H1 (cell line): ENCODE data around the gene LEPR. TPM values are rescaled to one million over a fixed set of nuclear protein-coding genes. Genes with fewer than 3 reads are reported as not detected.

Experiments used
- CTCF ChIA-PET: fragments of 300-600 bp; sonication (Branson Sonifier 250); formaldehyde crosslinking; loops from one replicate; lab custom pipeline; 2021; ENCODE audit not compliant: partially characterized antibody; lab: Charles Lee
- POLR2A ChIA-PET: fragments of 300-600 bp; sonication (Branson Sonifier 250); formaldehyde crosslinking; loops from one replicate; lab custom pipeline; 2021; ENCODE audit warnings: inconsistent platforms; ENCODE audit not compliant: partially characterized antibody; lab: Charles Lee
- DNase-seq, 2 experiments: peaks; one replicate each; pipeline versions ENCODE4 v3.0.0 to v3.0.0-alpha.2; 2010 to 2022; ENCODE audit warnings: low spot score in 2 of 2, low read depth in 1 of 2, mixed read lengths in 1 of 2
- FAIRE-seq: peaks from 2 replicates; lab custom pipeline; 2011; peaks lifted over from hg19 to GRCh38; lab: Jason Lieb, UNC
- H2AFZ ChIP-seq: 2 replicates; pipeline ENCODE4 v1.8.1; 2012; ENCODE audit warnings: low read length, inconsistent platforms
- H2AK5ac ChIP-seq: 2 replicates; pipeline ENCODE4 v1.6.1; 2013; ENCODE audit warnings: low read depth, low read length
- H2BK120ac ChIP-seq: replicated peaks from 2 replicates; pipeline ENCODE3; 2013; ENCODE audit warnings: low read depth, low read length, inconsistent platforms
- H2BK12ac ChIP-seq: 2 replicates; pipeline ENCODE4 v1.6.1; 2013; ENCODE audit warnings: low read depth, low read length
- H2BK15ac ChIP-seq: 2 replicates; pipeline ENCODE4 v1.6.1; 2013; ENCODE audit warnings: low read length
- H2BK20ac ChIP-seq: 2 replicates; pipeline ENCODE4 v1.6.1; 2013; ENCODE audit warnings: low read length
- H2BK5ac ChIP-seq: 2 replicates; pipeline ENCODE4 v1.6.1; 2013; ENCODE audit warnings: low read depth, low read length
- H3K14ac ChIP-seq: 2 replicates; pipeline ENCODE4 v1.6.1; 2013; ENCODE audit warnings: inconsistent platforms; ENCODE audit not compliant: insufficient read length
- H3K18ac ChIP-seq: 2 replicates; pipeline ENCODE4 v1.6.1; 2013; ENCODE audit warnings: low read length; ENCODE audit errors: extremely low read depth
- H3K23ac ChIP-seq: 2 replicates; pipeline ENCODE4 v1.6.1; 2013; ENCODE audit warnings: inconsistent platforms; ENCODE audit not compliant: insufficient read length
- H3K23me2 ChIP-seq: 2 replicates; pipeline ENCODE4 v1.6.1; 2013; ENCODE audit warnings: low read depth, low read length
- H3K27ac ChIP-seq: 2 replicates; pipeline ENCODE4 v1.6.1; 2011; ENCODE audit warnings: low read depth, low read length, inconsistent platforms
- H3K27me3 ChIP-seq, 4 experiments: replicated peaks in 1 of 4; 1 replicate in 1 of 4; 2 replicates in 3 of 4; pipeline versions ENCODE4 v1.6.1 to v1.8.1; 2011 to 2013; ENCODE audit warnings: low read length in 3 of 4, mild to moderate bottlenecking in 3 of 4, inconsistent platforms in 2 of 4, mixed read lengths in 2 of 4, moderate library complexity in 1 of 4; ENCODE audit not compliant: control insufficient read depth in 3 of 4, insufficient read depth in 3 of 4; ENCODE audit errors: extremely low read depth in 1 of 4
- H3K36me3 ChIP-seq, 4 experiments: 2 replicates each; pipeline versions ENCODE4 v1.6.1 to v1.8.1; 2011 to 2013; ENCODE audit warnings: mild to moderate bottlenecking in 4 of 4, low read length in 3 of 4, moderate library complexity in 2 of 4, control low read depth in 1 of 4, inconsistent platforms in 1 of 4; ENCODE audit not compliant: insufficient read depth in 4 of 4, control insufficient read depth in 2 of 4
- H3K4ac ChIP-seq: replicated peaks from 2 replicates; pipeline ENCODE3; 2013; ENCODE audit warnings: low read length, low read depth, mixed read lengths, inconsistent platforms; ENCODE audit not compliant: insufficient read length
- H3K4me1 ChIP-seq, 4 experiments: replicated peaks in 1 of 4; 1 replicate in 1 of 4; 2 replicates in 3 of 4; pipeline versions ENCODE4 v1.6.1 to v1.8.1; 2011 to 2013; ENCODE audit warnings: low read length in 3 of 4, inconsistent platforms in 2 of 4, mixed read lengths in 1 of 4; ENCODE audit not compliant: insufficient read depth in 4 of 4, control insufficient read depth in 3 of 4
- H3K4me2 ChIP-seq, 2 experiments: 2 replicates each; pipeline versions ENCODE4 v1.6.1 to v1.8.1; 2011 to 2013; ENCODE audit warnings: low read depth in 2 of 2, low read length in 2 of 2, control low read depth in 1 of 2, inconsistent platforms in 1 of 2, mild to moderate bottlenecking in 1 of 2; ENCODE audit not compliant: insufficient read depth in 1 of 2
- H3K4me3 ChIP-seq, 4 experiments: fragments of 200-600, 300-600 bp in 1 of 4; sonication (generic), shearing (Covaris generic), sonication (Bioruptor Twin) in 1 of 4; 2 replicates each; pipeline versions ENCODE4 v1.5.1 to v1.8.1; 2011 to 2016; ENCODE audit warnings: low read length in 4 of 4, low read depth in 3 of 4, control low read depth in 2 of 4, inconsistent platforms in 2 of 4, mild to moderate bottlenecking in 2 of 4, mixed read lengths in 1 of 4, moderate library complexity in 1 of 4; ENCODE audit not compliant: insufficient read depth in 2 of 4; ENCODE audit errors: extremely low read depth in 1 of 4
- H3K56ac ChIP-seq: replicated peaks from 2 replicates; pipeline ENCODE3; 2013; ENCODE audit warnings: low read depth, mild to moderate bottlenecking, mixed read lengths, low read length, inconsistent platforms; ENCODE audit not compliant: insufficient read length
- H3K79me1 ChIP-seq: 2 replicates; pipeline ENCODE4 v1.6.1; 2013; ENCODE audit warnings: low read depth, low read length, control low read depth
- H3K79me2 ChIP-seq, 2 experiments: 2 replicates each; pipeline versions ENCODE4 v1.6.1 to v1.8.1; 2012 to 2013; ENCODE audit warnings: low read length in 2 of 2, mild to moderate bottlenecking in 2 of 2, inconsistent platforms in 1 of 2; ENCODE audit not compliant: insufficient read depth in 2 of 2, control insufficient read depth in 1 of 2
- H3K9ac ChIP-seq, 4 experiments: replicated peaks in 1 of 4; 1 replicate in 1 of 4; 2 replicates in 3 of 4; pipeline versions ENCODE4 v1.6.1 to v1.8.1; 2011 to 2013; ENCODE audit warnings: low read depth in 3 of 4, low read length in 3 of 4, control low read depth in 2 of 4, mild to moderate bottlenecking in 2 of 4, moderate library complexity in 2 of 4, inconsistent platforms in 1 of 4; ENCODE audit errors: extremely low read depth in 1 of 4
- H3K9me3 ChIP-seq, 2 experiments: 2 replicates each; pipeline versions ENCODE4 v1.6.1 to v1.8.1; 2012 to 2013; ENCODE audit warnings: mild to moderate bottlenecking in 2 of 2, moderate library complexity in 2 of 2, control low read depth in 1 of 2, inconsistent platforms in 1 of 2, low read depth in 1 of 2, low read length in 1 of 2, mixed read lengths in 1 of 2; ENCODE audit not compliant: insufficient read depth in 2 of 2
- H4K20me1 ChIP-seq, 2 experiments: replicated peaks in 1 of 2; 2 replicates each; pipeline versions ENCODE3 to v1.8.1; 2011 to 2013; ENCODE audit warnings: inconsistent platforms in 2 of 2, low read length in 2 of 2, mild to moderate bottlenecking in 1 of 2; ENCODE audit not compliant: insufficient read depth in 2 of 2, control insufficient read depth in 1 of 2
- H4K5ac ChIP-seq: 2 replicates; pipeline ENCODE4 v1.6.1; 2013; ENCODE audit warnings: low read length, low read depth, mixed read lengths, inconsistent platforms; ENCODE audit not compliant: insufficient read length
- H4K8ac ChIP-seq: 2 replicates; pipeline ENCODE4 v1.8.0; 2013; ENCODE audit warnings: mild to moderate bottlenecking, moderate library complexity, low read length, inconsistent platforms; ENCODE audit not compliant: insufficient read depth; ENCODE audit errors: extremely low read depth
- H4K91ac ChIP-seq: replicated peaks from 2 replicates; pipeline ENCODE3; 2013; ENCODE audit warnings: low read length, mixed read lengths, inconsistent platforms; ENCODE audit not compliant: insufficient read length
- ASH2L ChIP-seq: fragments of 200-600, 300-600 bp; sonication (generic); IDR thresholded peaks from one replicate; pipeline ENCODE4 v1.7.1; 2017; ENCODE audit warnings: low read length
- BCL11A ChIP-seq, 2 experiments: IDR thresholded peaks; one replicate each; pipeline ENCODE4 v1.6.1; 2011; ENCODE audit warnings: low read depth in 2 of 2, low read length in 2 of 2, mild to moderate bottlenecking in 2 of 2
- E2F6 ChIP-seq: IDR thresholded peaks from 2 replicates; pipeline ENCODE4 v1.6.1; 2012; ENCODE audit warnings: inconsistent platforms
- EP300 ChIP-seq, 2 experiments: IDR thresholded peaks; 1 replicate in 1 of 2; 2 replicates in 1 of 2; pipeline ENCODE4 v1.6.1; 2011 to 2012; ENCODE audit warnings: low read depth in 2 of 2, low read length in 2 of 2, mild to moderate bottlenecking in 2 of 2, borderline replicate concordance in 1 of 2, inconsistent platforms in 1 of 2, moderate library complexity in 1 of 2
- JUN ChIP-seq: IDR thresholded peaks from 2 replicates; pipeline ENCODE4 v1.6.1; 2011; ENCODE audit warnings: low read depth, mild to moderate bottlenecking, improper control_type of control experiment, low read length
- JUND ChIP-seq: IDR thresholded peaks from 2 replicates; pipeline ENCODE4 v1.6.1; 2011; ENCODE audit warnings: mild to moderate bottlenecking, improper control_type of control experiment, low read length
- KDM1A ChIP-seq: fragments of 200-600, 300-600 bp; sonication (generic); IDR thresholded peaks from 2 replicates; pipeline ENCODE4 v1.7.1; 2016; ENCODE audit warnings: mild to moderate bottlenecking, low read length, borderline replicate concordance
- MAFK ChIP-seq: IDR thresholded peaks from 2 replicates; pipeline ENCODE4 v1.6.1; 2012; ENCODE audit warnings: low read depth, mild to moderate bottlenecking, improper control_type of control experiment, low read length
- RFX5 ChIP-seq: IDR thresholded peaks from 2 replicates; pipeline ENCODE4 v1.6.1; 2011; ENCODE audit warnings: low read depth, low read length, improper control_type of control experiment, borderline replicate concordance
- SIN3A ChIP-seq, 2 experiments: IDR thresholded peaks in 1 of 2; conservative IDR thresholded peaks in 1 of 2; 2 replicates each; pipeline ENCODE4 v1.6.1; 2011 to 2012; ENCODE audit warnings: low read length in 2 of 2, improper control_type of control experiment in 1 of 2, low read depth in 1 of 2, mild to moderate bottlenecking in 1 of 2
- SP4 ChIP-seq: IDR thresholded peaks from 2 replicates; pipeline ENCODE4 v1.6.1; 2012; ENCODE audit warnings: low read length, inconsistent platforms
- SRF ChIP-seq: IDR thresholded peaks from 2 replicates; pipeline ENCODE4 v1.6.1; 2011; ENCODE audit warnings: mild to moderate bottlenecking, low read depth, low read length, moderate library complexity
- TBP ChIP-seq: IDR thresholded peaks from 2 replicates; pipeline ENCODE4 v1.6.1; 2011; ENCODE audit warnings: low read depth, low read length, improper control_type of control experiment
- WGBS, 2 experiments: shearing (Covaris generic) in 1 of 2; methylation state at CpG; one replicate each; pipeline versions ENCODE4 v1.1.6 to v1.1.7; 2013 to 2015; ENCODE audit warnings: low lambda C conversion rate in 2 of 2, mixed read lengths in 2 of 2, inconsistent platforms in 1 of 2, low coverage in 1 of 2, missing lambda C conversion rate in 1 of 2; ENCODE audit not compliant: insufficient replicate concordance in 2 of 2, insufficient coverage in 1 of 2, insufficient read length in 1 of 2; ENCODE audit errors: extremely low coverage in 1 of 2, missing lambda C conversion rate in 1 of 2; 5-methylcytosine and 5-hydroxymethylcytosine counted together
- polyA plus RNA-seq, 7 experiments: library from polyadenylated mRNA; depleted of rRNA in 3 of 7; stranded (reverse) in 5 of 7; unstranded in 2 of 7; fragments of >200 nt in 5 of 7; fragments of 200-250 nt in 2 of 7; gene quantifications; 1 replicate in 5 of 7; 2 replicates in 1 of 7; 4 replicates in 1 of 7; pipeline versions ENCODE4 v1.2.1 to v1.2.3, GENCODE V29; 2011 to 2013; ENCODE audit warnings: missing spikeins in 2 of 7, mixed read lengths in 2 of 7
- total RNA-seq: library from RNA; stranded (reverse); fragmentation: NEBNext Ultra II Directional; extraction: Animal tissue kit (Norgen Biotek cat#: 25700); gene quantifications from 2 replicates; pipeline ENCODE4 v1.2.1, GENCODE V29; 2021

Gene LEPR
- total and polyA plus RNA-seq, 2 of the 8 experiments (the other 6 are each of a cell fraction or from before 2014, with no cell fraction given): 1.3 to 3.9 TPM

DNA sequence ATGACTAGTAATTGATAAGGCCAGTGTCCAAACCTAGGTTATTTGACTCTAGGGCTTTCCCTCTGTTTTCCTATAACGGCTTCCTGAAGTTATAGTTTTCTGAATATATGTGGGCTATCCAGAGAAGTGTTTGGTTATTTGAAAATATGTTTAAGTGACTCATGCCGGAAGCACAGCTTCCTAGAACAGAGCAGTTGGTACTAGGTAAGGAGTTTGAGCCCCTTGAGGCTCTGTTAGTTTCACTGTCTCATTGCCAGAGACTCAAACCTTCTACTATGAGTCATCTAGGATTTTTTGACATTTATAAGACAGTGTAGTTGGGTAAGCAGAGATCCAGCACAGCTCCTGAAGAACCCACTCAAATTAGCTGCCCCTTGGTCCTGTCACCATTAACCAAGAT lies 27.1 kb upstream of the LEPR start:
- H3K79me1 ChIP-seq: no peaks in the 10 kb centered on the region
- no peak for DNase-seq
- H4K91ac ChIP-seq: no peak overlapping the region
- H4K5ac ChIP-seq: no peak overlapping the region
- H3K56ac ChIP-seq: no peak overlapping the region
- H2BK120ac ChIP-seq: no peak overlapping the region
- no peak overlapping the region for H3K23ac ChIP-seq
- no peaks in the 10 kb centered on the region for H4K20me1 ChIP-seq
- CTCF ChIA-PET: interaction anchor here (0.9 to 2.1 kb wide), 2 partner anchors 9 to 61 kb away, joined by 3 to 5 read pairs; no protein-coding TSS in a partner anchor
- no peaks in the 10 kb centered on the region for H3K36me3 ChIP-seq
- no peaks in the 10 kb centered on the region for H3K79me2 ChIP-seq
- H3K18ac ChIP-seq: no peak overlapping the region
- TF ChIP-seq MAFK (no peak), JUND (no peak), ASH2L (no peak), RFX5 (no peak), TBP (no peak), EP300 (IDR thresholded peaks at IDR 0.05; ENCODE audit: borderline replicate concordance in 1 of 2, low read depth in 2 of 2, low read length in 2 of 2) (no peak), SP4 (no peak), JUN (no peak), BCL11A (IDR thresholded peaks at IDR 0.05; ENCODE audit: low read depth in 2 of 2, low read length in 2 of 2) (no peak), KDM1A (no peak), SRF (no peak), SIN3A (conservative IDR thresholded peaks at IDR 0.05 in 1 of 2, IDR thresholded peaks at IDR 0.05 in 1 of 2; ENCODE audit: low read depth in 1 of 2, low read length in 2 of 2) (no peak), E2F6 (no peak)
- TF ChIP-seq, all 59 proteins: peak for 0
- H2BK20ac ChIP-seq: no peak overlapping the region
- H2AFZ ChIP-seq: no peak overlapping the region
- FAIRE-seq: no peak
- H3K14ac ChIP-seq: no peak overlapping the region
- no peak overlapping the region for H3K4me3 ChIP-seq
- WGBS, 2 experiments: 88% methylated on average over 2 of the region's 2 CpGs; no CpG with 5 or more reads in 1 of the 2 experiments
- no peak overlapping the region for H2BK5ac ChIP-seq
- H2BK12ac ChIP-seq: no peak overlapping the region
- H3K9me3 ChIP-seq: no peaks in the 10 kb centered on the region
- H3K4me1 ChIP-seq: peaks cover 0 to 3% (median under 1%) of the 10 kb centered on the region in 4 experiments; a peak in 5 of 7 replicates
- H3K4me2 ChIP-seq: no peak overlapping the region
- H3K27me3 ChIP-seq: no peaks in the 10 kb centered on the region
- no peak overlapping the region for H3K4ac ChIP-seq
- H3K27ac ChIP-seq: no peak overlapping the region
- H3K9ac ChIP-seq: no peak overlapping the region
- H2AK5ac ChIP-seq: no peak overlapping the region
- no peak overlapping the region for H2BK15ac ChIP-seq
- POLR2A ChIA-PET: no interaction called here
- no peak overlapping the region for H4K8ac ChIP-seq
- no peaks in the 10 kb centered on the region for H3K23me2 ChIP-seq
